HG02981 (cell line): Measurements from ENCODE around the gene VIPR2.

Experiments
- ATAC-seq: cut with Tn5 transposase; IDR thresholded peaks from one replicate; pipeline ENCODE4 v1.9.1; 2021; ENCODE audit warnings: mild to moderate bottlenecking, moderate library complexity; ENCODE audit not compliant: unreplicated experiment

VIPR2 gene

GRCh38 chr7:159068893-159069448 lies 75.7 kb downstream of the VIPR2 start:
- ATAC-seq, result no peak

DNA sequence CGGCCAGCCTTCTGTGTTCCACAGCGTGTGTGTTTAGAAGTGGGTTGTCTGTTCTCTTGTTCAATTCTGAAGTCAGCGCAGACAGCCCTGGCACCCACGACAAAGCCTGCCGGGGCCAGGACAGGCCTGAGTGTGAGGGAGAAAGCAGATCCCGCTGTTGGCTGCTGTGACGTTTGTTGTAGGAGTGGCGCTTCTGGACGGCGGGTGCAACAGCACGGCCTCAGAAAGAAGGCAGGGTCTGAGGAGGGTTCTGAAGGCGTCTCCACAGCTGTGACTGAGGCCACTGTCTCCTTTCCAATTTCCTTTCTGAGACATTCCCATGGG lies 76.2 kb downstream of the VIPR2 start:
- ATAC-seq, result no peak

GRCh38 chr7:159067576-159068487 lies 76.8 kb downstream of the VIPR2 start:
- no peak for ATAC-seq

DNA sequence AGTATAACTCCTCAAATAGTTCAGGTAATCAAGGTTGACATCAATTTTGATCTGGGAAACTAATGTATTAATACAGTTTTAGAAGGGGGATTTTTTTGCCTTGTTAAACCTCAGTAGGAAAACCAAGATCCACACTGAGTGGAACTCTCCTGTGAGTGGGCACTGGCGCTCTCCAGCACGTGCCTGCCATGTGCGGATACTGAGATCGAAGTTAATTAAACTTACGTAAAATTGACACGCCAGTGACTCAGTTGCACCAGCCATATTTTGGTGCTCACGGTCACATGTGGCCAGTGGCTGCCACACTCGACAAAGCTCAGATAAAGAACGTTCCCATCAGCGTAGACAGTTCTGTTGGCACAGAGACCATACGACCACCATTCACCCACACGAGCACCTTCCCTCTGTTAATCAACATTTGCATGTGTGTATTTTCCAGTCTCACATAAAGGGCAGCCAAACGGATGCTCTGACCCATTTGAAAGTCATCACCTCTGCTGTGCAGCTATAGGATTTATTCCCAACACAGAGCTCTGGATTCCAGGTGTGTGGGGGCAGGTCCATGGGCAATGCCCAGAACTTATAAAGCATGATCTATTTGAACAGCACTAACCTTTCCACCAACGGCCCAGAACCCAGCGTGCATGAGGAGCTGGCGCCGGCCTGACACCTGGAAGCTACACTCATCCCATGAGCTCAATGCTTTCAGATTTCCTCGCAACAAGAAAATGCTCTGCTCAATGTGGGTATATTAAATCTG lies 77.7 kb downstream of the VIPR2 start:
- no peak for ATAC-seq

- ATAC-seq, result no peak
Measured at GRCh38 chr7:159065852-159066480, 78.7 kb downstream of the VIPR2 start.

DNA sequence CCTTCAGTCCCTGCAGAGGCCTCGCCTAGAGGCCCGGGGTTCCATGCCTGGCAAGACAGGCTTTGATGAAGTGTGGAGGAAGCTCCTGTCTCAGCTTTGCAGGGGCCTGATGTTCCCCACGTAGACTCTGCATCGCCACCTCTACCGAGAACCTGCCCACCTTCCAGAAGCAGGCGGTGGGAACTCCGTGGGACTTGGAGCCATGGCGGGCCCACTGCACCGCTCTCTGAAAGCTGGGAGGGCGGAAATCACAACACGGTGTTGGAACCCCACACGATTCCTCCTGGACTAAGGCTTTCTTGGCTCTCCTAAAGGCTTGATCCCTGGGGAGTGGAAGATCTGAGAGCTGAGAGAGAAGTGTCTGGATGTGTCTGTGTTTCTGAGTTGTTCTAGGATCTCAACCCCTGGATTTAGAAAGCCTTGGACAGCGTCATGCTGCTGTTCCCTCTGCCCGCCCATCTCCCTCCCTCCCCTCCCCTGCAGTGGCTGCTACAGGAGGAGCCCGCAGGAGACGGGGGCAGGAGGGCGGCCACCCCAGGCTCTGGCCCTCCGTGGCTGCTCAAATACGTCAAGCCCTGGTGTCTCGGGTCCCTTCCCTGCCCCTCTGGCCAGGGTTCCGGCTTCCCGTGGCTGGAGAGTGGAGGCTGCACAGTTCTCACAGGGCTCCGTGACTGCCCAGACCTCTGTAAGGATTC lies 79.7 kb downstream of the VIPR2 start:
- ATAC-seq, result no peak

GRCh38 chr7:159064121-159064815 lies 80.4 kb downstream of the VIPR2 start:
- no peak for ATAC-seq

DNA sequence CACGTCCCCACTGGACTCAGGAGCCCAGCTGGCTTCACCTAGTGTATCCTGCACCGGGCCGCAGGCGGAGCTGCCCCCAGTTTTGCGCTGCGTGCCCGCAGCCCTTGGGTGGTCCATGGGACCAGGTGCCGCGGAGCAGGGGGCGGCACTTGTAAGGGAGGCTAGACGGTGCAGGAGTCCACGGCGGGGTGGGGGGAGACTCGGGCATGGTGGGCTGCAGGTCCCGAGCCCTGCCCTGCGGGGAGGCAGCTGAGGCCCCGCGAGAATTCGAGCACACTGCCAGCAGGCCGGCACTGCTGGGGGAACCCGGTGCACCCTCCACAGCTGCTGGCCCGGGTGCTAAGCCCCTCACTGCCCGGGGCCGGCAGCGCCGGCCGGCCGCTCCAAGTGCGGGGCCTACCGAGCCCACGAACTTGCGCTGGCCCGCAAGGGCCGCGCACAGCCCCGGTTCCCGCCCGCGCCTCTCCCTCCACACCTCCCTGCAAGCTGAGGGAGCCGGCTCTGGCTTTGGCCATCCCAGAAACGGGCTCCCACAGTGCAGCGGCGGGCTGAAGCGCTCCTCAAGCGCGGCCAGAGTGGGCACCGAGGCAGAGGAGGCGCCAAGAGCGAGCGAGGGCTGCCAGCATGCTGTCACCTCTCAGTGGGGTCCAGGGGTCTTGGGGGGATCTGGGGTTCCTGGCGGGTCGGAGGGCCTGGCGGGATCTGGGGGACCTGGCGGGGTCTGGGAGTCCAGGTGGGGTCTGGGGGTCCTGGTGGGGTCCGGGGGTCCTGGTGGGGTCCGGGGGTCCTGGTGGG lies 81.4 kb downstream of the VIPR2 start:
- ATAC-seq, result no peak

DNA sequence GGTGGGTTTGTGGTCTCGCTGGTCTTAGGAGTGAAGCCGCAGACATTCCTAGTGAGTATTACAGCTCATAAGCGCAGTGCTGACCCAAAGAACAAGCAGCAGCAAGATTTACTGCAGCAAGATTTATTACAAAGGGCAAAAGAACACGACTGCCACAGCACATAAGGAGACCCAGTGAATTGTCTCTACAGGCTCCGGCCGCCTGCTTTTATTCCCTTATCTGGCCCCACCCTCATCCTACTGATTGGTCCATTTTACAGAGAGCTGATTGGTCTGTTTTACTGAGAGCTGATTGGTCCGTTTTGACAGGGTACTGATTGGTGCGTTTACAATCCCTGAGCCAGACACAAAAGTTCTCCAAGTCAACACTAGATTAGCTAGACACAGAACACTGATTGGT lies 82.1 kb downstream of the VIPR2 start:
- ATAC-seq, result no peak

DNA sequence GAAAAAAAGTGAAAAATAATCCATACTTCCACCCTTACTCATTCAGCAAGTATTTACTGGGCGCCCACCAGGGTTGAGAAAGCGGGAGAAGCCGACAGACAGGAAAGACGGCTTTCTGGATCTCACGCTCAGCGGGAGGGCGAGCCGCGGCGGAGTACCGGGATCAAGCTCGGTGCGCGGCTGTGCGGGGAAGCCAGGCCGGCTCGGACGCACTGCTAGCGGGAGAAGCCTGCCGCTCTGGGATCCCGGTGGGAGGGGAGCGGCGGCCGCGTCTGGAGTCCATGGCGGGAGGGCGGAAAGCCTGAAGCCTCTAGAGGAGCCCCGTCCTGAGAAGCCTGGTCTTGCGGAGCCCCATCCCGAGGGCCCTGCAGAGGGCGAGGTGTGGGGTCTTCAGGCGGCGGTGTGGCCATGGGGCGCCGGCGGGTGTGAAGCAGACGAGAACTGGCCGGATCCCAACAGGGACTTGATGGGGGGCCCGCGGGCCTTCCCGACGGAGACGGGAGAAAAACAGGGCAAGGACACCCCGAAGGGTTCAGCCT lies 82.9 kb downstream of the VIPR2 start:
- ATAC-seq, result no peak

- no peak for ATAC-seq
Measured at GRCh38 chr7:159061209-159061608, 83.5 kb downstream of the VIPR2 start.

GRCh38 chr7:159060440-159060839 lies 84.2 kb downstream of the VIPR2 start:
- ATAC-seq, result no peak

- ATAC-seq, result no peak
Measured at GRCh38 chr7:159059629-159060028, 85.0 kb downstream of the VIPR2 start.

GRCh38 chr7:159057647-159058046 lies 87.0 kb downstream of the VIPR2 start:
- ATAC-seq, result no peak

DNA sequence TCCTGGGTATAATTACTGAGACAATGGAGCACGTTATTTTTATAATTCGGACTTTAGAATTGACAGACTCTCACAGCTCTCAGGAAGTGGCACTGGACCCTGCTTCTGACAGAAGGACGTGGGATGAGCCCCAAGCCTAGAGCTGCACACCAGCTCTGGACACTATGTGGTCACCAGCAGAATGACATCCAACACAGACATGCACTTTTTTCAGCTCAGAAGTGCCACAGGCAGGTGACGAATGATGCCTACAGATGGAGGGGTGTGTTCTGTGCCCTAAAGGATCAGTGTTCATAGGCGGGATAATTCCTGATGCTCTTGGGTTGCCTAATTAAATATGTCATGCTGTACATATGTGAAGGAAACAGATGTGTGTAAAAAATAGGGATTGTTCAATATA lies 87.9 kb downstream of the VIPR2 start:
- ATAC-seq, result no peak

DNA sequence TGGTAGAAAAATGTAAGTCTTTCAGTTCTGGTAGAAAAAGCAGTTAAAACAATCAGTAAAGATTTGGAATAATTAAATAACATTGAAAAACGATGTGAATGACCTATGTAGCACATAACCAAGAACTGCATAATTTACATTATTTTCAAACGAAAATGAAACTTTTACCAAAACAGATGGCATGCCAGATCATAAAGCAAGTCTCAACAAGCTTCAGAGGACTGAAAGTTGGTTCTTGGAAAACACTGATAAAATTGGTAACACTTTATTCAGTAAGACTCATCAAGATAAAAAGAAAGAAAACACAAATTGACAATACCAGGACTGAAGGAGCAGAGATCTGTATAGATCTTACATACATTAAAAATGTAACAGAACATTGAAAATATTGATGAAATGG lies 92.8 kb downstream of the VIPR2 start:
- ATAC-seq, result no peak

GRCh38 chr7:159050704-159051103 lies 94.0 kb downstream of the VIPR2 start:
- no peak for ATAC-seq

- no peak for ATAC-seq
Measured at GRCh38 chr7:159049266-159050025, 95.2 kb downstream of the VIPR2 start.
